ENCODE measurements around the gene MYRIP.
"Not testable (repeated sequence)": the region's sequence is repeated elsewhere in the genome, so short reads cannot be mapped to it uniquely, and the experiment has no call there.

MYRIP gene

GRCh38 chr3:40281995-40282394 lies 472.6 kb downstream of the MYRIP start:
- no peak for DNase-seq (ENCODE audit: low read depth in 3 of 3)

DNA sequence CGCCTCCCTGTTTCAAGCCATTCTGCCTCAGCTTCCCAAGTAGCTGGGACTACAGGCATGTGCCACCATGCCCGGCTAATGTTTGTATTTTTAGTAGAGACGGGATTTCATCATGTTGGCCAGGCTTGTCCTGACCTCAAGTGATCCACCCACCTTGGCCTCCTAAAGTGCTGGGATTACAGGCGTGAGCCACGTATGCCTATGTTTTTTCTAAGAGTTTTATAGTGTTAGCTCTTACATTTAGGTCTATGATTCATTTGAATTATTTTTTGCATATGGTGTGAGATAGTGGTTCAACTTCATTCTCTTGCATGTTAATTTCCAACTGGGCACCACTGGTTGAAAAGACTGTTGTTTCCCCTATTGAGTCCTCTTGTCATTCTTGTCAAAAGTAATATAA lies 473.6 kb downstream of the MYRIP start:
- DNase-seq (ENCODE audit: low read depth in 3 of 3): not testable (repeated sequence)

DNA sequence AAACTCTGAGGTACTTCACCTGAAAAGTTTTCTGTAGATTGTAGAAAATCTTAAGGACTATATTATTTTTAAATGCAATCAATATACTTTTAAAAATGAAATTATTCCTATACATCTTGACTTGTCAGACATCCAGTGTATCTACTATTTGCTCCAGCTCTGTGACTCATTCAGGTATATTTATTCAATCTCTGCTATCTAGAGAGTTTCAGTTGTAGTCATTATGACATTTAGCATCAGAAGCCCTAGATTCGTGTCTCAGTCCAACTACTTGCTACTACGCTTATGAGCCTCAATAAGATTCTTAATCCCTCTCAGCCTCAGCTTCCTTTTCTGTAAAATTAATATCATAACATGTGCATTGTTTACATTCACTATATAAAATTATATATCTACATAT lies 477.8 kb downstream of the MYRIP start:
- no peak for DNase-seq (ENCODE audit: low read depth in 3 of 3)

DNA sequence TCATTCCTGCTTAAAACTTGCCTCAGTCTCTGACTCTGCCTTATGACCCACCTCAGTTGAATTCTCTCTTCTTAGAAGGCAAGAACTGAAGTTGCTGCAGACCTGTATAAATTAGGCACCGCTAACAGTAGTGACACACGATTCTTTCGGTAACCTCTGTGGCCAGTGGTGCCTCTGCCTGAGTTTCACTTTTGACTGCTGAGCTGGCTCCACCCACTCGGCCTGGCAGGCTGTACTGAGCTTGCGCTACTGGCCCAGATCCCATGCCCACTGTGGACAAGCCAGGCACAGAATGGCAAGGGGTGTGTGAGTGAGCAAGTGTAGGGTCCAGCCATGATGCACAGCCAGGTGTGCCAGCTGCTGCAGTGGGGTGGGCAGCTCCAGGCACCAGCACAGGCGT lies 481.0 kb downstream of the MYRIP start:
- DNase-seq (ENCODE audit: low read depth in 3 of 3): no peak

DNA sequence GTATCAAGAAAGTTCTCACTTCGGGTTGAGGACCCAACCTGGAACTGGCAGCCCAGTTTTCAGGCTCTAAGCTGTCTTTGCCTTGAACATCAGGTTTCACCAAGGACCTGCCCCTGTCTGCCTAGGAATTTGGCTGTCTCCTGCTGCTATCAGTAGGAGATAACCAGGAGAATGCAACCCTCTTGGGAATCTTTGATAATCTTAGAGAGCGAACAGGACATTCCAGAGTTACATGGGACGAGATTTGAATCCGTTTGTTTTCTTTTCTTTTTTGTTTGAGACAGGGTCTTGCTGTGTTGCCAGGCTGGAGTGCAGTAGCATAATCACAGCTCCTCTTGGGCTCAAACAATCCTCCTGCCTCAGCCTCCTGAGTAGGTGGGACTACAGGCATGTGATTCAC lies 482.1 kb downstream of the MYRIP start:
- DNase-seq (ENCODE audit: low read depth in 3 of 3): no peak

DNA sequence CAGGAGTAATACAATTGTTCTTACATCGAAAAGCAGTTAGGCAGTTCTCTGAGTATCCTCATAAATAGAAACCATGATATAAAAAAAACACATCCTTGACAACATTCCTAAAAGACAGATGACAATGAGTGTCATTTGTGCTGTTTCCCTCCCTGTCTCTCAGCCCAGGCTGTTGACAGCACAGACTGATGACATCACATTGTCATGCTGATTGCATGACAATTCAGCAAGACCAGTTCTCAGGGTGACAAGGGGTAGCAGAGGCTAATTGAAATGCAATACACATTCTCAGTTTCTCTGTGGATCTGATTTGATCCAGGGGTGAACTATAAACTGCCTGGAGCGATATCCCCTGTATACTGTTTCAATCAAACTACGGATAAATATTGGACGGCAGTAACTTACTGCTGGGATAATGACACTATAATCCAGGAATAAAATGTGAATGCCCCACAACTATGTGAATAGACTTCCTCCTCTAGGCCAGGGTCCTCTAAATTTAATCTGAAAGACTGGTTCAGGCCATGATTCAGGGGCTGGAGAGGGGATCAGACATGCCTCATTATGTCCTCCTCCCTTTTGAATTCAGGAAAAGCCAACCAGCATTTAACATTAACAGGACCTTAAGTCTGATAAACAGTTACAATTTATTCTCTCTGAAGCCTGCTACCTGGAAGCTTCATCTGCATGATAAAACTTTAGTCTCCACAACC lies 483.4 kb downstream of the MYRIP start:
- DNase-seq (ENCODE audit: low read depth in 3 of 3): no peak

GRCh38 chr3:40294434-40294833 lies 485.0 kb downstream of the MYRIP start:
- DNase-seq (ENCODE audit: low read depth in 3 of 3): no peak

GRCh38 chr3:40298075-40298474 lies 488.7 kb downstream of the MYRIP start:
- no peak for DNase-seq (ENCODE audit: low read depth in 3 of 3)

DNA sequence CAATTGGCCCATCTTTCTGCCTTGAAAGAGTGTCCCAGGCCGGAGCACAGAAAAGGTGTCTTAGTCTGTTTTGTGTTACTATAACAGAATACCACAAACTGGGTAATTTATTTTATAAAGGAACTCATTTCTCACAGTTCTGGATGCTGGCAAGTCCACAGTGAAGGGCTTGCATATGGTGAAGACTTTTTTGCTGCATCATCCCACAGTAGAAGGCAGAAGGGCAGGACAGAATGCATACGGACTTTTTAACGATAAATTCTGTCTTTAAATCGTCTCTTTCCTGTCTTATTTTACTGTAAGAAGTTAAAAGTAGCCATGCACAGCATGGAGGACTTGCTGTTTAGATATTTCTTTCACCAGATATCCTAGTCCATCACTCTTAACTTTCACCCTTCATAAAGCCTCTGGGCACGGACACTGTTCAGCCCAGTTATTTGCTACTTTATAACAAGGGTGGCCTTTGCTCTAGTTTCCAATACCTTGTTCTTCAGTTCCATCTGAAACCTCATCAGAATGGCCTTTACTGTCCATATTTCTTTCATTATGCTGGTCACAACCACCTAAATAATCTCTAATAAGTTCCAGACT lies 489.8 kb downstream of the MYRIP start:
- no peak for DNase-seq (ENCODE audit: low read depth in 3 of 3)

GRCh38 chr3:40299721-40300335 lies 490.4 kb downstream of the MYRIP start:
- DNase-seq (ENCODE audit: low read depth in 3 of 3): no peak

- no peak for DNase-seq (ENCODE audit: low read depth in 3 of 3)
Observed at GRCh38 chr3:40302784-40303183, 493.4 kb downstream of the MYRIP start.

- no peak for DNase-seq (ENCODE audit: low read depth in 3 of 3)
Observed at GRCh38 chr3:40304352-40304751, 494.9 kb downstream of the MYRIP start.

GRCh38 chr3:40306336-40306735 lies 496.9 kb downstream of the MYRIP start:
- no peak for DNase-seq (ENCODE audit: low read depth in 3 of 3)

DNA sequence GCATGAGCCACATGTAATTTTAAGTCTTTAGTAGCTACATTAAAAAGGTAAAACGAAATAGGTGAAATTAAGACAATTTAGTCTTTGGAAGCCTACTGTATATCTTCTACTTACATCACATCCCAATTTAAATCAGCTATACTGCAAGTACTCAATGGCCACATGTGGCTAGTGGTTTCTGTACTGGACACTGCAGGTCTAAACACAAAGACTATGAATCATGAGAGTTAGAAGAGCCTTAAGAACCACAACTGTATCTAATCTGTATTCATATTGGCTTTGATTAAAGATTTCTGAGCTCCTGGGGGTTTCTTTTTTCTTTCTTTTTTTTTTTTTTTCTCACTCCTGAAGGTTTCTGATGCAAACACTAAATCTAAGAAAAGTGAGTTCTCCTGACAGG lies 497.8 kb downstream of the MYRIP start:
- no peak for DNase-seq (ENCODE audit: low read depth in 3 of 3)

- DNase-seq (ENCODE audit: low read depth in 3 of 3): no peak
Observed at GRCh38 chr3:40308725-40309417, 499.5 kb downstream of the MYRIP start.

- DNase-seq (ENCODE audit: low read depth in 3 of 3): peak; percentile 98
Observed at GRCh38 chr3:40309418-40309924, 500.1 kb downstream of the MYRIP start, which contains the start of gene EIF1B. Gene EIF1B, plus strand, starts transcription at chr3:40309707. Its CDS starts 235 bp downstream, at chr3:40309942.

Measured in stimulated activated CD4-positive, alpha-beta T cell treated with anti-CD3 and anti-CD28 coated beads, TNF-alpha, amount 100 ng/mL, for 24 hours (primary cell).